Smooth muscle cell (in vitro differentiated cells): ENCODE measurements around the gene KRT71. TPM values are rescaled to one million over a fixed set of nuclear protein-coding genes. Genes with fewer than 3 reads are reported as not detected.

Experiments used
- DNase-seq: peaks from one replicate; lab custom pipeline; 2025; ENCODE audit not compliant: unreplicated experiment; lab: John Stamatoyannopoulos, UW
- H2AFZ ChIP-seq: fragments of 200-600 bp; sonication (generic); 2 replicates; pipeline ENCODE4 v1.6.0; 2016; ENCODE audit warnings: antibody characterized with exemption, low read depth, mild to moderate bottlenecking
- H3F3A ChIP-seq: fragments of 200-600 bp; sonication (generic); 2 replicates; pipeline ENCODE4 v1.6.0; 2017; ENCODE audit warnings: antibody characterized with exemption, low read depth
- H3K27ac ChIP-seq: fragments of 200-600 bp; sonication (generic); 2 replicates; pipeline ENCODE4 v1.5.1; 2016; ENCODE audit warnings: low read depth, mild to moderate bottlenecking
- H3K27me3 ChIP-seq: fragments of 200-600 bp; sonication (generic); 2 replicates; pipeline ENCODE4 v1.6.1; 2016; ENCODE audit warnings: low read depth, mild to moderate bottlenecking
- H3K36me3 ChIP-seq: fragments of 200-600 bp; sonication (generic); 2 replicates; pipeline ENCODE4 v1.5.1; 2016; ENCODE audit warnings: low read depth
- H3K4me1 ChIP-seq: fragments of 200-600 bp; sonication (generic); 2 replicates; pipeline ENCODE4 v1.5.1; 2016; ENCODE audit warnings: low read depth
- H3K4me2 ChIP-seq: fragments of 200-600 bp; sonication (generic); 2 replicates; pipeline ENCODE4 v1.6.0; 2016; ENCODE audit warnings: mild to moderate bottlenecking
- H3K4me3 ChIP-seq: fragments of 200-600 bp; sonication (generic); 2 replicates; pipeline ENCODE4 v1.5.1; 2016; ENCODE audit warnings: mild to moderate bottlenecking
- H3K79me2 ChIP-seq: fragments of 200-600 bp; sonication (generic); 2 replicates; pipeline ENCODE4 v1.6.0; 2016; ENCODE audit warnings: low read depth, mild to moderate bottlenecking
- H3K9ac ChIP-seq: fragments of 200-600 bp; sonication (generic); 2 replicates; pipeline ENCODE4 v1.6.0; 2016; ENCODE audit warnings: low read depth
- H3K9me3 ChIP-seq: fragments of 200-600 bp; sonication (generic); replicated peaks from 2 replicates; pipeline ENCODE4 v1.5.1; 2016; ENCODE audit warnings: low read depth
- H4K20me1 ChIP-seq: fragments of 200-600 bp; sonication (generic); 2 replicates; pipeline ENCODE4 v1.6.0; 2016; ENCODE audit warnings: low read depth
- CTCF ChIP-seq: fragments of 200-600 bp; sonication (generic); IDR thresholded peaks from 2 replicates; pipeline ENCODE4 v1.5.1; 2017; ENCODE audit warnings: borderline replicate concordance, mild to moderate bottlenecking, antibody characterized with exemption; ENCODE audit not compliant: insufficient read depth, poor library complexity, severe bottlenecking
- WGBS: methylation state at CpG from one replicate; pipeline ENCODE4 v1.1.7; 2016; ENCODE audit warnings: low lambda C conversion rate; 5-methylcytosine and 5-hydroxymethylcytosine counted together
- polyA plus RNA-seq: library from polyadenylated mRNA; unstranded; fragments of >200 nt; fragmentation: Nextera tagmentation; extraction: Ambion mirVana; gene quantifications from 2 replicates; pipeline ENCODE4 v1.2.1, GENCODE V29; 2016
- total RNA-seq: library from RNA; depleted of rRNA; stranded (reverse); fragments of >200 nt; gene quantifications from 2 replicates; pipeline ENCODE4 v1.2.3, GENCODE V29; 2014

Gene KRT71
- total and polyA plus RNA-seq, 2 experiments from 2014 or later = not detected

GRCh38 chr12:52542785-52543318, 10.1 kb downstream of the KRT71 start:
- Histone ChIP-seq H4K20me1 (no peaks in the 10 kb centered on the region), H3K79me2 (no peaks in the 10 kb centered on the region), H3K27me3 (no peaks in the 10 kb centered on the region), H3K4me2 (no peak overlapping the region), H3F3A (peaks cover 5% of the 10 kb centered on the region), H3K4me1 (peaks cover 12% of the 10 kb centered on the region), H3K36me3 (no peaks in the 10 kb centered on the region), H3K27ac (no peak overlapping the region), H2AFZ (no peak overlapping the region), H3K4me3 (no peak overlapping the region), H3K9me3 (no peaks in the 10 kb centered on the region), H3K9ac (no peak overlapping the region)
- no peak for DNase-seq
- no peak for TF ChIP-seq CTCF
- 75% methylated on average over 7 of the region's 7 CpGs for whole genome bisulfite sequencing

GRCh38 chr12:52542157-52542556, 10.8 kb downstream of the KRT71 start:
- Histone ChIP-seq H3K4me1 (peaks cover 12% of the 10 kb centered on the region), H4K20me1 (no peaks in the 10 kb centered on the region), H3K4me3 (no peak overlapping the region), H3K9me3 (no peaks in the 10 kb centered on the region), H3K27ac (no peak overlapping the region), H3K9ac (no peak overlapping the region), H3K4me2 (no peak overlapping the region), H3K36me3 (no peaks in the 10 kb centered on the region), H2AFZ (no peak overlapping the region), H3K27me3 (no peaks in the 10 kb centered on the region), H3K79me2 (no peaks in the 10 kb centered on the region), H3F3A (peaks cover 5% of the 10 kb centered on the region)
- TF ChIP-seq CTCF = no peak
- DNase-seq = no peak

- no peaks in the 10 kb centered on the region for H3K36me3 ChIP-seq
- no peaks in the 10 kb centered on the region for H4K20me1 ChIP-seq
- H2AFZ ChIP-seq = no peak overlapping the region
- H3K4me1 ChIP-seq = peaks cover 12% of the 10 kb centered on the region
- no peak overlapping the region for H3K9ac ChIP-seq
- no peak overlapping the region for H3K4me2 ChIP-seq
- DNase-seq = no peak
- no peak overlapping the region for H3K27ac ChIP-seq
- H3K79me2 ChIP-seq = no peaks in the 10 kb centered on the region
- H3K9me3 ChIP-seq = no peaks in the 10 kb centered on the region
- no peaks in the 10 kb centered on the region for H3K27me3 ChIP-seq
- WGBS = 95% methylated on average over 5 of the region's 5 CpGs
- H3K4me3 ChIP-seq = no peak overlapping the region
- H3F3A ChIP-seq = peaks cover 5% of the 10 kb centered on the region
- TF ChIP-seq CTCF = no peak
Measured at GRCh38 chr12:52541709-52542108, 11.2 kb downstream of the KRT71 start.

- Histone ChIP-seq H2AFZ (no peak overlapping the region), H4K20me1 (no peaks in the 10 kb centered on the region), H3K79me2 (no peaks in the 10 kb centered on the region), H3K4me2 (no peak overlapping the region), H3K27me3 (no peaks in the 10 kb centered on the region), H3K4me3 (no peak overlapping the region), H3F3A (peaks cover 5% of the 10 kb centered on the region), H3K27ac (no peak overlapping the region), H3K9ac (no peak overlapping the region), H3K36me3 (no peaks in the 10 kb centered on the region), H3K9me3 (no peaks in the 10 kb centered on the region), H3K4me1 (peaks cover 12% of the 10 kb centered on the region)
- DNase-seq = no peak
- no peak for TF ChIP-seq CTCF
- WGBS = over 99% methylated on average over 7 of the region's 7 CpGs
Measured at GRCh38 chr12:52540531-52540930, 12.4 kb downstream of the KRT71 start.
